Fibroblast of lung (primary cell): Measurements from ENCODE around the gene PTPRF.

Source experiments
- EZH2 ChIP-seq: IDR thresholded peaks from 2 replicates; pipeline ENCODE4 v1.5.1; 2012; ENCODE audit warnings: low read length, control low read depth, mild to moderate bottlenecking; ENCODE audit errors: missing control alignments
- TF ChIP-seq, protein P1 (sequence below), 2 donors: IDR thresholded peaks in 1 of 2; conservative IDR thresholded peaks in 1 of 2; 1 replicate in 1 of 2; 2 replicates in 1 of 2; pipeline ENCODE4 v1.5.1; 2011 to 2012; ENCODE audit warnings: low read length in 2 of 2, control low read depth in 1 of 2, inconsistent platforms in 1 of 2, low read depth in 1 of 2, mild to moderate bottlenecking in 1 of 2

DNA sequence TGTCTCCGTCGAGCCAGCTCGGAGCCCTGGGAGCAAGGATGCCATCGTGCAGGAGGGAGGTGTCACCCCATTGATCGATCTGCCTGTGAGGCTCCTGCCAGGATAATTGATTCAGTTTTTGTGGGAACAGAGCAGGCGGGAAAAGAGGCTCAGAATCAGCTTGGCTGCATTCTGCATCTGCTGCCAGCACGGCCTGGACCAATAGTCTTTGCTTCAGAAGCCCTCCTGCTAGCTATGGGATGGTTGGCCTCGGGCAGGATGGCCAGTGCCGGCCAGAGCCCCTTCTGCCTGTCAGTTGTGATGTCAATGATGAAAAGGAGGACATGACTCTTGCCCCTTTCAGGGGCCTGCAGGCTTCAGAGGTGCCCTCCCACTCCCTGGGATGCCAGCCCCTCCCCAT, 39.6 kb downstream of the PTPRF start:
- TF ChIP-seq, protein P1, sequence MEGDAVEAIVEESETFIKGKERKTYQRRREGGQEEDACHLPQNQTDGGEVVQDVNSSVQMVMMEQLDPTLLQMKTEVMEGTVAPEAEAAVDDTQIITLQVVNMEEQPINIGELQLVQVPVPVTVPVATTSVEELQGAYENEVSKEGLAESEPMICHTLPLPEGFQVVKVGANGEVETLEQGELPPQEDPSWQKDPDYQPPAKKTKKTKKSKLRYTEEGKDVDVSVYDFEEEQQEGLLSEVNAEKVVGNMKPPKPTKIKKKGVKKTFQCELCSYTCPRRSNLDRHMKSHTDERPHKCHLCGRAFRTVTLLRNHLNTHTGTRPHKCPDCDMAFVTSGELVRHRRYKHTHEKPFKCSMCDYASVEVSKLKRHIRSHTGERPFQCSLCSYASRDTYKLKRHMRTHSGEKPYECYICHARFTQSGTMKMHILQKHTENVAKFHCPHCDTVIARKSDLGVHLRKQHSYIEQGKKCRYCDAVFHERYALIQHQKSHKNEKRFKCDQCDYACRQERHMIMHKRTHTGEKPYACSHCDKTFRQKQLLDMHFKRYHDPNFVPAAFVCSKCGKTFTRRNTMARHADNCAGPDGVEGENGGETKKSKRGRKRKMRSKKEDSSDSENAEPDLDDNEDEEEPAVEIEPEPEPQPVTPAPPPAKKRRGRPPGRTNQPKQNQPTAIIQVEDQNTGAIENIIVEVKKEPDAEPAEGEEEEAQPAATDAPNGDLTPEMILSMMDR (conservative IDR thresholded peaks at IDR 0.05 in 1 of 2, IDR thresholded peaks at IDR 0.05 in 1 of 2; ENCODE audit: low read depth in 1 of 2, low read length in 2 of 2), result no peak
- TF ChIP-seq EZH2, result no peak
